HG03575 (cell line): ENCODE results near the gene NUDCD3.
A peak's percentile ranks its signal among the peaks of the same experiment; 100 is the strongest.

Source experiments
- ATAC-seq: cut with Tn5 transposase; IDR thresholded peaks from one replicate; pipeline ENCODE4 v1.9.1; 2021; ENCODE audit not compliant: unreplicated experiment, insufficient number of reproducible peaks, low FRiP score; ENCODE audit errors: extremely low read depth

The NUDCD3 gene

GRCh38 chr7:44490351-44491200 lies at the start of gene NUDCD3:
Gene NUDCD3, minus strand, starts transcription at chr7:44490658. Its CDS starts 58 bp downstream, at chr7:44490600.
- ATAC-seq, result peak; percentile 49

GRCh38 chr7:44539669-44540506 lies 49.4 kb upstream of the NUDCD3 start:
- no peak for ATAC-seq

- no peak for ATAC-seq
Observed at GRCh38 chr7:44538798-44539668, 48.6 kb upstream of the NUDCD3 start.

- no peak for ATAC-seq
Observed at GRCh38 chr7:44538093-44538797, 47.8 kb upstream of the NUDCD3 start.

- ATAC-seq, result no peak
Observed at GRCh38 chr7:44537442-44537841, 47.0 kb upstream of the NUDCD3 start.

GRCh38 chr7:44536090-44536489 lies 45.6 kb upstream of the NUDCD3 start:
- ATAC-seq, result no peak

- ATAC-seq, result no peak
Observed at GRCh38 chr7:44535348-44536064, 45.0 kb upstream of the NUDCD3 start.

- no peak for ATAC-seq
Observed at GRCh38 chr7:44534501-44534900, 44.0 kb upstream of the NUDCD3 start.

- ATAC-seq, result no peak
Observed at GRCh38 chr7:44534087-44534486, 43.6 kb upstream of the NUDCD3 start.

GRCh38 chr7:44533301-44534055 lies 43.0 kb upstream of the NUDCD3 start:
- ATAC-seq, result no peak

GRCh38 chr7:44531421-44532380 lies 41.2 kb upstream of the NUDCD3 start:
- no peak for ATAC-seq

GRCh38 chr7:44530990-44531389 lies 40.5 kb upstream of the NUDCD3 start:
- no peak for ATAC-seq

- ATAC-seq, result no peak
Observed at GRCh38 chr7:44524811-44525388, 34.4 kb upstream of the NUDCD3 start.

GRCh38 chr7:44522315-44522714 lies 31.9 kb upstream of the NUDCD3 start:
- no peak for ATAC-seq

- ATAC-seq, result no peak
Observed at GRCh38 chr7:44521347-44522095, 31.1 kb upstream of the NUDCD3 start.
